Mesodermal cell (in vitro differentiated cells): Measurements from ENCODE around the gene TPRG1L.
"Not testable (repeated sequence)": the region's sequence is repeated elsewhere in the genome, so short reads cannot be mapped to it uniquely, and the experiment has no call there.

Experiments used
- H3K27ac ChIP-seq: 2 replicates; pipeline ENCODE4 v1.7.0; 2013; ENCODE audit warnings: mild to moderate bottlenecking, low read depth, low read length, moderate library complexity; ENCODE audit not compliant: severe bottlenecking
- H3K36me3 ChIP-seq: 2 replicates; pipeline ENCODE4 v1.7.1; 2013; ENCODE audit warnings: mild to moderate bottlenecking, low read length, moderate library complexity; ENCODE audit not compliant: control insufficient read depth, insufficient read depth
- H3K4me1 ChIP-seq: one replicate; pipeline ENCODE4 v1.7.1; 2013; ENCODE audit warnings: mild to moderate bottlenecking, low read length; ENCODE audit not compliant: insufficient read depth, control insufficient read depth, poor library complexity, severe bottlenecking
- H3K4me3 ChIP-seq: 2 replicates; pipeline ENCODE4 v1.7.0; 2013; ENCODE audit warnings: low read length, control low read depth, mild to moderate bottlenecking; ENCODE audit not compliant: insufficient read depth, poor library complexity, severe bottlenecking; ENCODE audit errors: extremely low read depth
- H3K9me3 ChIP-seq: 2 replicates; pipeline ENCODE4 v1.7.1; 2013; ENCODE audit warnings: mild to moderate bottlenecking, low read length, moderate library complexity; ENCODE audit not compliant: control insufficient read depth
- WGBS, 2 experiments: methylation state at CpG; one replicate each; pipeline ENCODE4 v1.1.5; 2013; ENCODE audit warnings: missing lambda C conversion rate in 2 of 2; ENCODE audit not compliant: insufficient coverage in 2 of 2; 5-methylcytosine and 5-hydroxymethylcytosine counted together

The TPRG1L gene

GRCh38 chr1:3620708-3621107 lies 4.1 kb upstream of the TPRG1L start:
- 90 to 92% methylated on average over 10 to 11 of the region's 12 CpGs for WGBS, 2 experiments
- Histone ChIP-seq H3K27ac (no peak overlapping the region), H3K4me1 (peaks cover 10% of the 10 kb centered on the region), H3K9me3 (no peaks in the 10 kb centered on the region), H3K36me3 (no peaks in the 10 kb centered on the region), H3K4me3 (no peak overlapping the region)

- H3K27ac ChIP-seq, H3K4me3 ChIP-seq, H3K9me3 ChIP-seq, H3K36me3 ChIP-seq: not testable (repeated sequence)
- 68 to 85% methylated on average over 4 to 5 of the region's 15 CpGs for WGBS, 2 experiments
- peaks cover 12% of the 10 kb centered on the region for H3K4me1 ChIP-seq
Measured at GRCh38 chr1:3621151-3621671, 3.6 kb upstream of the TPRG1L start.

GRCh38 chr1:3622102-3622501 lies 2.7 kb upstream of the TPRG1L start:
- 78 to 79% methylated on average over 5 to 6 of the region's 9 CpGs for WGBS, 2 experiments
- H3K4me3 ChIP-seq, H3K9me3 ChIP-seq, H3K27ac ChIP-seq: not testable (repeated sequence)
- Histone ChIP-seq H3K4me1 (peaks cover 12% of the 10 kb centered on the region), H3K36me3 (peaks cover 11% of the 10 kb centered on the region)

- Histone ChIP-seq H3K4me3 (peak overlapping the region; percentile 92), H3K4me1 (peaks cover 9% of the 10 kb centered on the region), H3K36me3 (peaks cover 26% of the 10 kb centered on the region), H3K9me3 (no peaks in the 10 kb centered on the region), H3K27ac (no peak overlapping the region)
- WGBS, 2 experiments = 42% methylated on average over 21 to 23 of the region's 23 CpGs
Measured at GRCh38 chr1:3623441-3624199, 1.2 kb upstream of the TPRG1L start.

GRCh38 chr1:3625151-3625907 lies 514 bp downstream of the TPRG1L start:
- whole genome bisulfite sequencing, 2 experiments = 4 to 9% methylated on average over 35 to 37 of the region's 71 CpGs
- peaks cover 43% of the 10 kb centered on the region for H3K36me3 ChIP-seq
- peak overlapping the region; percentile 92 for H3K4me3 ChIP-seq
- peak overlapping the region; percentile 23 for H3K27ac ChIP-seq
- H3K4me1 ChIP-seq = peaks cover 9% of the 10 kb centered on the region
- no peaks in the 10 kb centered on the region for H3K9me3 ChIP-seq

GRCh38 chr1:3626025-3626424 lies 1.2 kb downstream of the TPRG1L start:
- Histone ChIP-seq H3K4me1 (peaks cover 9% of the 10 kb centered on the region), H3K4me3 (peak overlapping the region; percentile 92), H3K27ac (no peak overlapping the region), H3K9me3 (no peaks in the 10 kb centered on the region), H3K36me3 (peaks cover 43% of the 10 kb centered on the region)
- WGBS, 2 experiments = 85 to 100% methylated on average over 2 of the region's 4 CpGs

- H3K9me3 ChIP-seq = no peaks in the 10 kb centered on the region
- peaks cover 43% of the 10 kb centered on the region for H3K36me3 ChIP-seq
- peaks cover 9% of the 10 kb centered on the region for H3K4me1 ChIP-seq
- H3K27ac ChIP-seq = no peak overlapping the region
- no peak overlapping the region for H3K4me3 ChIP-seq
- WGBS, 2 experiments = 96% methylated on average over 24 to 25 of the region's 26 CpGs
Measured at GRCh38 chr1:3627515-3628253, 2.9 kb downstream of the TPRG1L start.

- WGBS, 2 experiments = 85 to 95% methylated on average over 7 to 9 of the region's 10 CpGs
- H3K4me1 ChIP-seq = peaks cover 8% of the 10 kb centered on the region
- no peaks in the 10 kb centered on the region for H3K9me3 ChIP-seq
- H3K36me3 ChIP-seq = peaks cover 44% of the 10 kb centered on the region
- no peak overlapping the region for H3K27ac ChIP-seq
- H3K4me3 ChIP-seq = no peak overlapping the region
Measured at GRCh38 chr1:3628445-3628844, 3.6 kb downstream of the TPRG1L start.

- Histone ChIP-seq H3K27ac (no peak overlapping the region), H3K9me3 (no peaks in the 10 kb centered on the region), H3K36me3 (peaks cover 57% of the 10 kb centered on the region), H3K4me1 (peaks cover 5% of the 10 kb centered on the region), H3K4me3 (no peak overlapping the region)
- 98% methylated on average over 16 of the region's 16 CpGs for WGBS, 2 experiments
Measured at GRCh38 chr1:3629561-3630160, 4.8 kb downstream of the TPRG1L start.

- WGBS, 2 experiments = 91 to 95% methylated on average over 6 to 11 of the region's 11 CpGs
- Histone ChIP-seq H3K36me3 (peaks cover 62% of the 10 kb centered on the region), H3K4me1 (peaks cover 5% of the 10 kb centered on the region), H3K9me3 (no peaks in the 10 kb centered on the region), H3K4me3 (no peak overlapping the region), H3K27ac (no peak overlapping the region)
Measured at GRCh38 chr1:3630161-3630611, 5.4 kb downstream of the TPRG1L start.
